HG02840 (cell line): ENCODE data around the gene TPMT.
"Not testable (repeated sequence)": the region's sequence is repeated elsewhere in the genome, so short reads cannot be mapped to it uniquely, and the experiment has no call there.

ENCODE experiments used
- ATAC-seq: cut with Tn5 transposase; IDR thresholded peaks from one replicate; pipeline ENCODE4 v1.9.1; 2021; ENCODE audit warnings: mild to moderate bottlenecking, moderate library complexity, moderate number of reproducible peaks; ENCODE audit not compliant: unreplicated experiment, low FRiP score

Gene TPMT

DNA sequence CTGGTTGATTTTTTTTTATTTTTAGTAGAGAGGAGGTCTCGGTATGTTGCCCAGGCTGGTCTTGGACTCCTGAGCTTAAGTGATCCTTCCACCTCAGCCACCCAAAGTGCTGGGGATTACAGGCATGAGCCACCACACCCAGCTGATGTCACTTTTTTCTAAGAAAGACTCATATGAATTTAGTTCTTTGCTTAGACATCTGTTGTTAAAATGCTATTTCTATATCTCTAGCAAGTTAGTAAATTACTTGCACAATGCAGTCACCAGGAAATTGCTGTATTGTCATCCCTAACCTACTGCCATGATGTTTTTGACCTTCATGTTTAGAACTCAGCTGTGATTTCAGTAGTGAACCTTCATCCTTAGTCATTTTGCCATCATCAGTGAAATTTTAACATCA, 6.0 kb upstream of the TPMT start:
- no peak for ATAC-seq

DNA sequence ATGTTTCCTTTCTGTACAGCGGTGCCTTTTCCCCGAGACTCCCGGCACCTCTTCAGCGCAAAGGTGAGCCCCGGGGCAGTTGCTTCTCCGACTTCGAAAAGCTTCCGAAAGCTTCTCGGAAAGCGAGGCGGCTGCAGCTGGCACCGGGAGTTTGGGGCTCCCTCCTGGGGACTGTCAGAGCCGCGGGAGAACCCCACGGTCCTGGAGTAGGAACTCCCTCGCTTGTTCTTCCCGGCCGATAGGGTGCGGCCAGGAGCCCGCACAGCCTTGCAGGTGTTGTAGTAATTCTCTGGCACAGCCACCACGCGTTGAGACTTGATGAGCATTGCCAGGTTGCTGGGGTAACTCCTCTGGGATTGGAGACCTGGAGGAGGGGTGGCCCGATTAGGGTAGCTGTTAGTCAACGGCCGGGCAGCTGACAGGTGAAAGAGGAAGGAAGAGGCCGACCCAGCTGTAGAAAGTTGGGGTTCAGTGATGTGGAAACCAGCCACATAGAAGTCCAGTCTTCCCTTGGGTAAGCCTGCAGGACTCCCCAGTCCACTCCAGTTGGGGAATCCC, 1.1 kb upstream of the TPMT start:
- ATAC-seq = peak; percentile 25

DNA sequence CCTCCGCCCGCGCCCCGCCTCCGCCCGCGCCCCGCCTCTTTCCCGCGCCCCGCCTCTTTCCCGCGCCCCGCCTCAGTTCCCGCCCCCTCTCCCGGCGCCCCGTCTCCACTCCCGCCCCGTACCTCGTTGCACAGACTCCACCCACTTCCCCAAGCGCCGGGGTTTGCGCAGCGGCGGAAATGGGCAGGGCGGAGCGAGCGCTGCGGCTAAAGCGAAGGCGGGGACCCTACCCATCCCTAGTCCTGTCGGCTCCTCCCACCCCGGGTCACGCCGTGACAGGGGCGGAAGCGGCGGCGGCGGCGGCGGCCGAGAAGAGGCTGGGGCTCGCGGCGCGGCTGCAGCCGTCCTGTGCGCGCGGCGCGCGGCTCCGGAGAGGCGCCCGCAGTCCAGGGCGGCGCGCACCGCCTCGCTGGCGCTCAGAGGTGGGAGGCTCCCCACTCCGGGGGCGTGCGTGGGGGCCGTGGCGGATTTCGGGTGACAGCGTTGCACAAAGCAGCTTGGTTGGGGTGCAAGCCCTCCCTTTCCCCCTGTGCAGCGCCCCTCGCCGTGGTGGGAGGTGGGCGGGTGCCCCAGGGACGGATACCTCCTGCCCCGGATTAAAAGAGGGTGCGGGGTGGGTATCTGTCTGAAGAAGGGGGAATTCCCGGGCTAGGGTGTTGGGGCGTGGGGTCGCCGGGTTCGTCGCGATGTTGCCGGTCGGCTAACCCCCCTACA, 430 bp upstream of the TPMT start, which contains the start of gene KDM1B:
Gene KDM1B, plus strand, starts transcription at position 273 of the 714 bp plus-strand sequence. CDS start 4,474 bp downstream, outside the sequence.
- peak; percentile 90 for ATAC-seq

DNA sequence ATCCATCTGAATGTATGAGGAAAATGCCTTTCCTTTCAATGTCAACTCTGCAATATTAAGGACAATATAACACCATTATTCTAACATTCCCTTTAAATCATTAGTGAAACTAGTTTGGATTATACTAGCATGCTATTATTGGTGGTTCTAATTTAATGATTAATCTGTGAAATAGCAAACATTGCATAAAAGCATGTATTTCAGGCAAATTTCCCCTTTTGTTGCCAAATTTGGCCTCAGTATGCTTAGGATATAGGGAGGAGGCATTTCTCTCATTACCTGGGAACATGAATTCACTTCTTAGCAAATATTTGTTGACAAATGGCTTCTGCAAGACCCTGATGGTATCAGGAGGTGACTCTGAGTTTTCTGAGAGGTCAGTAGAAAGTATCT, 1.6 kb downstream of the TPMT start:
- no peak for ATAC-seq

DNA sequence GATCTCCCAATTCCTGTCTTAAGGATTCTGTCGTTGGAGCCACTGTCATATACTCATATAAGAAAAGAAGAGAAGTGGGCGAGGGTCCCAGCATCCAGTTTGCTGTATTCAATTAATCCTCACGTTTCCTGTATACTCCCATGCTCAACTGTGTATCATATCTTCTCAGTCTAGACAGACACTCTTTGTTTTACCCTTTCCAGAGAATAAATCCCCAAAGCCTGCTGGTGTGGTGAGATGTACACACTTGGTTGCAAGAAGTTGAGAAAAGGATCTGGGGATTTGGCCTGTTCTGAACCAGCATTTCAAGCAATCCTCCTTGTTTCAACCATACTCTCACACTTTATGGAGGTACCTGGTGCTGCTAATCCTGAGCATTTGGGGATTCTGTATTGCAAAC, 3.1 kb downstream of the TPMT start:
- no peak for ATAC-seq

DNA sequence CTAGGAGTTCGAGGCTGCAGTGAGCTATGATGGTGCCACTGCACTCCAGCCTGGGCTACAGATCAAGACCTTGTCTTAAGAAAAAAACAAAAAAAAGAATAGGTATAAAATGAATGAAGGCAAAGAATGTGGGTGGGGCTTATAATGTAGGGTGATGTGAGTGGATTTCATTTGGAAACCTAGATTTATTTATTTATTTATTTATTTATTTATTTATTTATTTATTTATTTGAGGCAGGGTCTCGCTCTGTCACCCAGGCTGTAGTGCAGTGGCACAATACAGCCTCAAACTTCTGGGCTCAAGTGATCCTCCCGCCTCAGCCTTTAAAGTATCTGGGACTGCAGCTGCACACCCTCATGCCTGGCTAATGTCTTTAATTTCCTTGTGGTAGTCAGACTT, 3.5 kb downstream of the TPMT start:
- ATAC-seq = not testable (repeated sequence)

DNA sequence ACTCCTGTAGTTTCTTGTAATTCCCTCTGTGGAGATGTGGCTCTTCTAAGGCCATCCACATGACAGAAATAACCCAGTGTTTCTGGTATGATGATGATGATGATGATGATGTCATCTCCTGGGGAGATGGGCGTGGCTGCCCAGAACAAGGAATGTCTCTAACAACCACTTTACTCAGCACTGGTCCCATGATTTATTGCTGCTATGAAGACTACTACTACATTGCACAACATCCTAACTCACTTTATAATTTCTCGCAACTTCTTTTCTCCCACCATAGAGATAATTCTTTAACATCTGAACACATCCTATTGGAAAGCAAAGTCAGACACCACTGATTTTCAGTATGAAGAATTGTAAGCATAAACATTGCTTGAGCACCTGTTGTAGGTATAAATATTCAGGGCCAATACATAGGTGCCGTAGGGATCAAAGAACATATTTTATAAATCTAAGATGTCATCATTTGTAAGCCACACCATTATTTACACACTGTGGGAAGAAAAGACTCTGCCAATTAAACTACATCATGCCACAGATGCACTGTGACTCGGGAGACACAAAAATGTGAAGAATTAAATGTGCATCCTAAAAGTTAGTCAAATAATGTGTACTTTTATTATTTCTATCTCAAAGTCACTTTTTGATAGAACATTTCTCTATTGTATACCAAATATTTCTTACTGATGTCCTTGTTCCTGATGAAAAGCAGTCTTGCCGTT, 6.4 kb downstream of the TPMT start:
- no peak for ATAC-seq

DNA sequence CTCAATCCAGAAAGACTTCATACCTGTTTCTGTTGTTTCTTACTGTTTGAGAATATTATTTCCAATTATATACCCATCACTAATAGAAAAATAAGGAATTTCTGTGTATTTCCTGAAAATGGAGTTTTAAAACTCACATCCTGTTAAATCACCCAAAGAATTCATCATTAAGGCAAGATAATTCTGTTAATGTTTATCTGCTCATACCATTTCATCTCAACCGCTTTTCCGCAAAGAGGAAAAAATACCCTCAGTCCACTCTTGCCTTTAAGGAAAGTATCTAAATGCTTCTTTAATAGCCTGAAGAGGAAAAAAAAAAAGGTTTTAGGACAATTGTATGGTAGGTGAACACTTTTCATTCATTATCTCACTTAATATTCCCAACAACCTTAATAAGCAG, 7.3 kb downstream of the TPMT start:
- no peak for ATAC-seq

DNA sequence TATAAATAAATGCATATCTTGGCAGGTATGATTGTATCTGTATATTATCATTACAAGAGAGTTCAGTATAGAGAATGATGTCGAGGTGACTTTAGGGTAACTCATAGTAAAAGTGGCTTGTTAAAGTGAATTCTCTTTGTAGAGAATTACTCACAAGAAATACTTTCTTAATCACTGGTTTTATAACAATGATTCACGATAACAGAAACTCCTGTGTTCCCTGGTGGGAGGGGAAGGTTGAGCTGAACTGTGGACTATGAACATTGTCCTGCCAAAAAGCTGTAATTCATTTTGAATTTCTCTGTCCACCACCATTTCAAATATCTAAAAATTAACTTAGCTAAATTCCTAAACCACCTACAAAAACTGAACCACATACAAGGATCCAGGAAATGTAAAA, 7.7 kb downstream of the TPMT start:
- no peak for ATAC-seq

DNA sequence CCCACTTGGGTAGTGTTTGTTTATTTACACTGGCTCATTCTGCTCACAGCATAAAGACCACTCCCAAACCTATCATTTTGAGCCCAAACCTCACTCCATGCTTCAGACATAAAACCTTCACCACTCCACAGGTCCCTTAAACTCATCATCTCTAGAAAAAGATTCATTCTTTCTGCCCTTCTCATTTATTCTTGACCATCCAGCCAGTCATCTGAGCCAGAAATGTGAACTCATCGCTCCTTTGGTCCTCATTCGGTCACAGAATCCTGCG, 12.4 kb downstream of the TPMT start:
- no peak for ATAC-seq

DNA sequence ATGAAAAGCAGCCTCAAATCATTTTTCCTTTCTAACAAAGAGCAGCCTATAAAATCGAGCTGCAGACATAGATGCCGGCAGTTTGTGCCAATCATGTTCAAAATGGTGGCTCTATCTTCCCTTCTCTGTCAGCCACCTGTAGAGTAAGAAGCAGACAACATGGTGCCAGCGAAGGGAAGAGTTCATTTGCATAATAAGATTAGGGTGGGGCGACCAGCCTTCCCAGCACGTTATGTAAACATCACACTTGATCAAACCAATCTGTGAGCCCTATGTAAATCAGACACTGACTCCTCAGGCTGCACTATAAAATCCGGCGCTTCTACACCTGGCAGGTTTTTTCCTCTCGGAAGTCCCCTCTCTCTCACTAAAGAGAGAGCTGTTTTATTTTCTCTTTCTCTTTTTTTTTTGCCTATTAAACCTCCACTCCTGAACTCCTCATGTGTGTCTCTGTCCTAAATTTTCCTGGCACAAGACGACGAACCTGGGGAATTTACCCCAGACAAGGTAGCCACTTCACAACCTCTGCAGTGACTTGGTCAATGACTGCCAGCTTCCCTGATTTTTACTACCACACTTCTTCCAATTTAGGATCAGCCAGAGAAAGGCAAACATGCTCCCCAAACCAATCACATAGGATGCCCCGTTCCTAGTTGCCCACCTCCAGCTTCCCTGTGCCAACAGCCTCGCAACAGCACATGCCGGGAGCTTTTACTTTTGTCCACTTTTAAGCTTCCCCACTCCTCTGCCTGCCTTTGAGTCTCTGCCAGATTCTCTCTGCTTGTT, 12.9 kb downstream of the TPMT start:
- no peak for ATAC-seq

DNA sequence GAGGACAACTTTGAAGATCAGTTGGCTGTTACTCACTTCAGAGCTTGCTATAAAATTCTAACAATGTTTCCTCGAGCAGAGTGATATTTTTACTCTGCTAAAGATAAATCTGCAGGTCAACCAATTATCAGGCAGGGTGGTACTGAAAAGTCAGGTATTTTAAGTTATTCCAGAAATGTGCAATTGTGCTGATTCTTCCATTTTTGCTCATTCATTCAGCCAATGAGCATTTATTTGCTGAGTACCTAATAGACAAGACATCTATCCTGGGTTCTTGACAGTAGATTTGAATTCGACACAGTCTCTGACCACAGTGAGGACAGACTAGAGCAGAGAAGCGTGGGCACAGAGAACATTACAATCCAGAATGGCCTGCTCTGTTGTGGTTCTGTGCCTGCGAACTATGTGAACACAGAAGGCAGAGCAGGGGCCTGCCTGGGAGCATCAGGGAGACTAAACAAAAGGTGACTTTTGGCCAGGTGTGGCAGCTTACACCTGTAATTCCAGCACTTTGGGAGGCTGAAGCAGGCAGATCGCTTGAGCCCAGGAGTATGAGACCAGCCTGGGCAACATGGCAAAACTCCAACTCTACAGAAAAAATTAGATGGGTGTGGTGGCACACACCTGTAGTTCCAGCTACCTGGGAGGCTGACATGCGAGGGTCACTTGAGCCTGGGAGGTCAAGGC, 14.8 kb downstream of the TPMT start:
- no peak for ATAC-seq

DNA sequence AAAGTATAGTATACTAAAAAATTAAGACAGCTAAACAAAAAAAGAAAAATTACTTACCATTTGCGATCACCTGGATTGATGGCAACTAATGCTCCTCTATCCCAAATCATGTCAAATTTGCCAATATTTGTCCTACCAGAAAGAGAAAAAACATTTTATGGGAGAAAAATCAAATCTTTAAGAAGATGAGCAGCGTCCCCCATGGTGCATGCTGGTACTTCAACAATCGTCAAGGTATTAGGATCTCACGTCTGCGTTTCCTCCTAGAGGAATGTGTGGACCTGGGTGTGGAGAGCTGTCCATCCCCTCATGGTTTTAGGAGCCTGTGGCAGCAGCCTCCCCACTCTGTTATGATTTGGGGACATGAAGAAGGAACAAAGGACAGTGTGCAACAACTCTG, 16.0 kb downstream of the TPMT start:
- no peak for ATAC-seq

DNA sequence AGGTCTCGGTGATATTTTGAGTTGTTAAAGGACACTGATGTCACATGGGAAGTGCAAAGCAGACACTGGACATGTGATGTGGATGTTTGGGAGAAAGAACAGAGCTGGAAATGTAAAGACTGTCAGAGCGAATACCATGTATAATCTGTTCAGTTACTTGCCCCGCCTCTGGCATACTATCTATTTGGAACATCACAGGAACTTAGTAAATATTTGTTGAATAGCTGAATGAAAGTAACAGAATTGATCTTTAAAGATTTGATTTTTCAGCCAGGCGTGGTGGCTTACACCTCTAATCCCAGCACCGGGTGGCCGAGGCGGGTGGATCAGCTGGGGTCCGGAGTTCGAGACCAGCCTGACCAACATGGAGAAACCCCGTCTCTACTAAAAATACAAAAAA, 18.6 kb downstream of the TPMT start:
- ATAC-seq = no peak

DNA sequence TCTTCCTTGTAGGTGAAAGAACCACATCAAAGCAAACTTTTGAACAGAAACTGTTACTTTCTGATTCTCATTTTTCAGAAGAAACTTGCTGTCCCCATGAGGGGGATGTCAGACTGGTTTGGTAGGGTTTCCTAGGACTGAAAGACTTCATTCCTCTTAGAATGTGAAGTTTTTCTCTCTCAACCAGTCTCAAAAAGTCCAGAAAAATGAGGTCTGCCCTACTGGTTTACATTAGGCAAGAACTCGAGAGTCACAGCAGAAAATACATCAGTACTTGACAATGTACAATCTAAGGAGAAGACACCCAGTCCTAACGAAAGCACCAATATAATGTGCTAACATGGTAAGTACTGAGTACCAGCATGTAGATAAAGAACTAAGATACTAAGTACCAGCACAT, 19.7 kb downstream of the TPMT start:
- ATAC-seq = no peak

DNA sequence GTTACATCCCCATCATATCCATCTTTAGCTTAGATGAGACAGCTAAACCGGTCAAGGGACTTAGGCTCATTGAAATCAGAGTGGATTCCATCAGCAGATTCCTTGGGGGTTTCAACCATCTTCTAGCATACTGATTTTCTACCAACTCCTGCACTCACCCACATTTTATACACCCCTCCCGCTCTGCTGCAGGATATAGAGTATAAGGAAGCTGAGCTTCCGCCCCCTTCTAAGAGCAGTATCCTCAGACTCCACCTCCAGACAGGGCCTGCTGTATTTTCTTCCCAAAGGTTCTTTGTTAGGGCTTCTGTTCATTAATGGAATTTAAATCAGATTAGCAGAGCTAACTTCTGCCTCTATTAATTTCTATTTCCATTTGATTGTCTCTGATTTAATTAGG, 22.5 kb downstream of the TPMT start:
- ATAC-seq = no peak

DNA sequence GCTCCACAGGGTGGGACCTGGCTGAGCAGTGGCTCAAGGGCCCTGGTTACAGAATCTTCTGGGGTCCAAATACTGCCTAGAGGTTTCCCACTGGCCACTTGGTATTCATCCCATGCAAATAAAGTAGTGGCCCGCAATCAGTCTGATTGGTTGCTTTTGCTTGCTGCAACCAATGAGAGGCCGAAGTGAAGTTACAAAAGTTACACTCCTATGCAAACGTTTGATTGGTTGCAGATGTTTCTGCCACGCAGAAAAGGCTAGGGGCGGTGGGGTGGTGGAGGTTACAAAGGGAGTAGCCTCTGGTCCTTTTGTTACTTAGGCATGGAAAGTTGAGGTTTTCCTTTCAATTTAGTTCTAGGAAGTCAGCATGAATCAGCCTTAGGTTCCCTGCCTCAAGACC, 28.8 kb downstream of the TPMT start:
- ATAC-seq = no peak

DNA sequence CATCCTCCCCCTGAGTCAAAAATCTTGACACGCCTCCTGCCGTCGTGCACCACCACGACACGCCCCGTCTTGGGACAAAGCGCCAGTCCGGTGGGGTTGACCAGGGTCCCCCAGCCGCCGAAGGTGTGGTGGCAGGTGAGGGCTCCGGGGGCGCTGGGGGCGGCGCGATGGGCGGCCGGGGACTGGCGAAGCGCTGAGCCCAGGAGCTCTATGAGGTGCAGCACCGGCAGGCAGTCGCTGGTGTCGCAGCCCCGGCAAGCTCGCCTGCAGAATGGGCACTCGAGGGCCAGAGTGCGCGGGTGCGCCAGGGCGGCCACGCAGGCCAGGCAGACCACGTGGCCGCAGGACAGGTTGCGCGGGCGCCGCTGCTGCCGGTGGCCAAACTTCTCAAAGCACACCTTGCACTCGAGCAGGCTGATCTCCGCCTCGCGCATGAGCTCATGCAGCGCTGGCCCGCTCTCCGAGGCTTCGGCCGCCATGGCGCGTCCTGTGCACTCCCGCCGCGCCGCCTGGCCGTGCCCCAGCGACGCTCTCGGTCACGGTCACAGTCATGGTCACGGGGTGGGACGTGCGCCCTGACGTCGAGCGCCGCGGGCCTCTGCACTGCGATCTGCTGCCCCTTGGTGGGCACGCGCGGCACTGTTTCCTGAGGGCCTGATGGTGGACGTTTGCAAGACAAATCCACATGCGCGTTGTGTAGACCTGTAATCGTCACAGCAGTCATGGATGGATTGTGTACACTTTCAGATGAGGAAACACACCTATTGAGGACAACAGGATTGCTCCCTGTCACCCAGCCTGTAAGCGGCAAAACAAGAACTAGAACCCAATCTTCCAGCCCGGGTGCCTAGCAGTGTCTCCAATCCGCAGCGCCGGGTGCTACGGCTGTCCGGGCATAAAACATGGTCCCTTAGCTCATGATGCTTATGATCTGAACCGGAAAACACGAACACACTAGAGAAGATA, 32.5 kb downstream of the TPMT start, which contains the start of gene NHLRC1:
Gene NHLRC1, minus strand, starts transcription at position 550 of the 966 bp plus-strand sequence. Its CDS starts 71 bp downstream, at position 479.
- peak; percentile 96 for ATAC-seq

DNA sequence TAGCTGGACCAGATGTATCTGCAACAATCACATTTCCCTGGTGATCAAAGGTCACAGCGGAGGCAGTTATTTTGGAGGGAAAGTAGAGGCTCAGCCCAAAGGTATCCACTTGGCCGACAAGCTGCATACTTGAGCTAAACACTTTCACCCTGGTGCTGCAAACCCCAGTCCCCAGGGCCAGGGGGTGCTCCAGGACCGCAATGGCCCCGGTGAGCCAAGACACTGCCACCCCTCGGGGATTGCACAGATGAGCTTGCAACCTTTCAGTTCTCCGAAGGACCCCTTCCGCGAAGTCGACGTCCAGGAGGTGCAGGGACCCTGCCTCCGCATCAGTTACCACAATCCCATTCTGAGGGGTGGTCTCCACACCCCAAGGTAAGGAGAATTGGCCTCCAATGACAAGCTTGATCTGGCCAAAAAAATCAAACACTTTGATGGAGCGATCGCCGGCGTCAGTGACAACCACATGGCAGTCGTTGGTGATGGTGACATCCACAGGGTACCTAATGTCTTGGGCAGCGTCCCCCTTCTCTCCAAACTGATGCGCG, 33.2 kb downstream of the TPMT start:
- ATAC-seq = no peak
